ENCODE measurements around the gene TCEA2. TPM values are rescaled to one million over a fixed set of nuclear protein-coding genes. Genes with fewer than 3 reads are reported as not detected.

The TCEA2 gene
- total and polyA plus RNA-seq, 2 of the 13 experiments (the other 11 are each of a cell fraction or from before 2014, with no cell fraction given) = 28.1 to 33.7 TPM

DNA sequence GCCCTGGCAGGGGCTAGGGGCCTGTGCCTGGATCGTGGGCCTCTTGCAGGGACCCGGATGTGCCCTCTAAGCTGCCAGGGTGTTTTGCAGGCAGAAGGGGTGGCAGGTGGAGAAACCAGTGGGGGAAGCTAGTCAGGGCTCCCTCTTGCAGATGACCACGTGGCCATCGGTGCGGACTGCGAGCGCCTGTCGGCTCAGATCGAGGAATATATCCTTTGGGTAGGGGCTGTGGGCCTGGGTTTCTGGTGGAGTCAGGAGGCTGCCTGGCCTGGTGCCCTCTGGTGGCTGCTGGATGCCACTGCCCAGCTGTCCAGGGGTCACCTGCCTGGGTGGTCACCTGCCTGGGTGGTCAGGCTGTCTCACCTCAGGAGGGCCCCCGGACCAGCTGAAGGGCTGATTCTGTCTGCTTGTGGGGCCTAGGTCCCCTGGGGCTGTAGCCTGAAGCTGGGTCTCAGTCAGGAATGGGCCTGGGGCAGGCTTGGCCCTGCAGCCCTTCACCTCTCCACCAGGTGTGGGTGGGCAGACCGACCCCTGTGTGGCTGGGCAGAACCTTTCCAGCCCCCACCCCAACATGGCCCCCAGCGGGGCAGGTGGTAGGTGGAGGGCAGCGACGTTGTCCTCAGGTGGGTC lies 6.7 kb downstream of the TCEA2 start (continued):
- TF ChIP-seq, protein P1, sequence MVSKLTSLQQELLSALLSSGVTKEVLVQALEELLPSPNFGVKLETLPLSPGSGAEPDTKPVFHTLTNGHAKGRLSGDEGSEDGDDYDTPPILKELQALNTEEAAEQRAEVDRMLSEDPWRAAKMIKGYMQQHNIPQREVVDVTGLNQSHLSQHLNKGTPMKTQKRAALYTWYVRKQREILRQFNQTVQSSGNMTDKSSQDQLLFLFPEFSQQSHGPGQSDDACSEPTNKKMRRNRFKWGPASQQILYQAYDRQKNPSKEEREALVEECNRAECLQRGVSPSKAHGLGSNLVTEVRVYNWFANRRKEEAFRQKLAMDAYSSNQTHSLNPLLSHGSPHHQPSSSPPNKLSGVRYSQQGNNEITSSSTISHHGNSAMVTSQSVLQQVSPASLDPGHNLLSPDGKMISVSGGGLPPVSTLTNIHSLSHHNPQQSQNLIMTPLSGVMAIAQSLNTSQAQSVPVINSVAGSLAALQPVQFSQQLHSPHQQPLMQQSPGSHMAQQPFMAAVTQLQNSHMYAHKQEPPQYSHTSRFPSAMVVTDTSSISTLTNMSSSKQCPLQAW (CRISPR knock-in tag; IDR thresholded peaks at IDR 0.05) = peak; percentile 54; the same call in 1 of the 2 replicates
- TF ChIP-seq SYNCRIP (IDR thresholded peaks at IDR 0.05; ENCODE audit: insufficient read depth, low read depth, low read length) (no peak), SNAI1 (CRISPR knock-in tag; IDR thresholded peaks at IDR 0.05; ENCODE audit: borderline replicate concordance) (no peak), MYNN (CRISPR knock-in tag; IDR thresholded peaks at IDR 0.05; ENCODE audit: low read depth) (no peak), ARID2 (CRISPR knock-in tag; IDR thresholded peaks at IDR 0.05; ENCODE audit: borderline replicate concordance) (no peak), HHEX (CRISPR knock-in tag; IDR thresholded peaks at IDR 0.05) (no peak), NRL (CRISPR knock-in tag; IDR thresholded peaks at IDR 0.05; ENCODE audit: borderline replicate concordance) (no peak; the same call in 1 of the 2 replicates), KMT2B (CRISPR knock-in tag; IDR thresholded peaks at IDR 0.05) (peak; percentile 55), HOXA7 (CRISPR knock-in tag; IDR thresholded peaks at IDR 0.05) (no peak), HDAC2 (CRISPR knock-in tag; IDR thresholded peaks at IDR 0.05) (0 out of 2 replicates have a peak, but pooled peaks have one; percentile 14), SMAD3 (CRISPR knock-in tag; IDR thresholded peaks at IDR 0.05) (0 out of 2 replicates have a peak, but pooled peaks have one; percentile 55), ARNT2 (CRISPR knock-in tag; IDR thresholded peaks at IDR 0.05; ENCODE audit: low read depth) (no peak), RCOR2 (CRISPR knock-in tag; IDR thresholded peaks at IDR 0.05) (no peak), SRF (IDR thresholded peaks at IDR 0.05; ENCODE audit: low read depth, low read length) (no peak), ZSCAN25 (CRISPR knock-in tag; IDR thresholded peaks at IDR 0.05) (no peak), AKAP8 (CRISPR knock-in tag; IDR thresholded peaks at IDR 0.05) (no peak), ZNF33A (CRISPR knock-in tag; IDR thresholded peaks at IDR 0.05; ENCODE audit: borderline replicate concordance) (no peak), SMAD9 (CRISPR knock-in tag; IDR thresholded peaks at IDR 0.05) (no peak), KLF13 (CRISPR knock-in tag; IDR thresholded peaks at IDR 0.05) (no peak; the same call in 1 of the 2 replicates)
- TF ChIP-seq, protein P2, sequence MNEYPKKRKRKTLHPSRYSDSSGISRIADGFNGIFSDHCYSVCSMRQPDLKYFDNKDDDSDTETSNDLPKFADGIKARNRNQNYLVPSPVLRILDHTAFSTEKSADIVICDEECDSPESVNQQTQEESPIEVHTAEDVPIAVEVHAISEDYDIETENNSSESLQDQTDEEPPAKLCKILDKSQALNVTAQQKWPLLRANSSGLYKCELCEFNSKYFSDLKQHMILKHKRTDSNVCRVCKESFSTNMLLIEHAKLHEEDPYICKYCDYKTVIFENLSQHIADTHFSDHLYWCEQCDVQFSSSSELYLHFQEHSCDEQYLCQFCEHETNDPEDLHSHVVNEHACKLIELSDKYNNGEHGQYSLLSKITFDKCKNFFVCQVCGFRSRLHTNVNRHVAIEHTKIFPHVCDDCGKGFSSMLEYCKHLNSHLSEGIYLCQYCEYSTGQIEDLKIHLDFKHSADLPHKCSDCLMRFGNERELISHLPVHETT (CRISPR knock-in tag; conservative IDR thresholded peaks at IDR 0.05) = no peak; the same call in 1 of the 2 replicates
- TF ChIP-seq, protein P3, sequence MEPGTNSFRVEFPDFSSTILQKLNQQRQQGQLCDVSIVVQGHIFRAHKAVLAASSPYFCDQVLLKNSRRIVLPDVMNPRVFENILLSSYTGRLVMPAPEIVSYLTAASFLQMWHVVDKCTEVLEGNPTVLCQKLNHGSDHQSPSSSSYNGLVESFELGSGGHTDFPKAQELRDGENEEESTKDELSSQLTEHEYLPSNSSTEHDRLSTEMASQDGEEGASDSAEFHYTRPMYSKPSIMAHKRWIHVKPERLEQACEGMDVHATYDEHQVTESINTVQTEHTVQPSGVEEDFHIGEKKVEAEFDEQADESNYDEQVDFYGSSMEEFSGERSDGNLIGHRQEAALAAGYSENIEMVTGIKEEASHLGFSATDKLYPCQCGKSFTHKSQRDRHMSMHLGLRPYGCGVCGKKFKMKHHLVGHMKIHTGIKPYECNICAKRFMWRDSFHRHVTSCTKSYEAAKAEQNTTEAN (CRISPR knock-in tag; conservative IDR thresholded peaks at IDR 0.05) = no peak
- TF ChIP-seq, protein P4, sequence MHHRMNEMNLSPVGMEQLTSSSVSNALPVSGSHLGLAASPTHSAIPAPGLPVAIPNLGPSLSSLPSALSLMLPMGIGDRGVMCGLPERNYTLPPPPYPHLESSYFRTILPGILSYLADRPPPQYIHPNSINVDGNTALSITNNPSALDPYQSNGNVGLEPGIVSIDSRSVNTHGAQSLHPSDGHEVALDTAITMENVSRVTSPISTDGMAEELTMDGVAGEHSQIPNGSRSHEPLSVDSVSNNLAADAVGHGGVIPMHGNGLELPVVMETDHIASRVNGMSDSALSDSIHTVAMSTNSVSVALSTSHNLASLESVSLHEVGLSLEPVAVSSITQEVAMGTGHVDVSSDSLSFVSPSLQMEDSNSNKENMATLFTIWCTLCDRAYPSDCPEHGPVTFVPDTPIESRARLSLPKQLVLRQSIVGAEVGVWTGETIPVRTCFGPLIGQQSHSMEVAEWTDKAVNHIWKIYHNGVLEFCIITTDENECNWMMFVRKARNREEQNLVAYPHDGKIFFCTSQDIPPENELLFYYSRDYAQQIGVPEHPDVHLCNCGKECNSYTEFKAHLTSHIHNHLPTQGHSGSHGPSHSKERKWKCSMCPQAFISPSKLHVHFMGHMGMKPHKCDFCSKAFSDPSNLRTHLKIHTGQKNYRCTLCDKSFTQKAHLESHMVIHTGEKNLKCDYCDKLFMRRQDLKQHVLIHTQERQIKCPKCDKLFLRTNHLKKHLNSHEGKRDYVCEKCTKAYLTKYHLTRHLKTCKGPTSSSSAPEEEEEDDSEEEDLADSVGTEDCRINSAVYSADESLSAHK (CRISPR knock-in tag; IDR thresholded peaks at IDR 0.05; ENCODE audit: borderline replicate concordance) = no peak
- TF ChIP-seq, protein P5, sequence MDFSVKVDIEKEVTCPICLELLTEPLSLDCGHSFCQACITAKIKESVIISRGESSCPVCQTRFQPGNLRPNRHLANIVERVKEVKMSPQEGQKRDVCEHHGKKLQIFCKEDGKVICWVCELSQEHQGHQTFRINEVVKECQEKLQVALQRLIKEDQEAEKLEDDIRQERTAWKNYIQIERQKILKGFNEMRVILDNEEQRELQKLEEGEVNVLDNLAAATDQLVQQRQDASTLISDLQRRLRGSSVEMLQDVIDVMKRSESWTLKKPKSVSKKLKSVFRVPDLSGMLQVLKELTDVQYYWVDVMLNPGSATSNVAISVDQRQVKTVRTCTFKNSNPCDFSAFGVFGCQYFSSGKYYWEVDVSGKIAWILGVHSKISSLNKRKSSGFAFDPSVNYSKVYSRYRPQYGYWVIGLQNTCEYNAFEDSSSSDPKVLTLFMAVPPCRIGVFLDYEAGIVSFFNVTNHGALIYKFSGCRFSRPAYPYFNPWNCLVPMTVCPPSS (IDR thresholded peaks at IDR 0.05) = no peak
